Keratinocyte (primary cell): Measurements from ENCODE around the gene PRPF6. TPM values are rescaled to one million over a fixed set of nuclear protein-coding genes. Genes with fewer than 3 reads are reported as not detected.
A peak's percentile ranks its signal among the peaks of the same experiment; 100 is the strongest.

Source experiments
- DNase-seq: peaks from one replicate; pipeline ENCODE4 v3.0.0-alpha.2; 2011; ENCODE audit warnings: low read depth, missing footprints, low spot score
- FAIRE-seq: peaks from 2 replicates; lab custom pipeline; 2011; peaks lifted over from hg19 to GRCh38; lab: Jason Lieb, UNC
- H2AFZ ChIP-seq: 2 replicates; pipeline ENCODE4 v1.6.0; 2012; ENCODE audit warnings: low read length, control low read depth, inconsistent platforms; ENCODE audit not compliant: control insufficient read depth
- H3K27ac ChIP-seq: 2 replicates; pipeline ENCODE4 v1.5.1; 2011; ENCODE audit warnings: low read length; ENCODE audit not compliant: control insufficient read depth, insufficient read depth
- H3K27me3 ChIP-seq: 3 replicates; pipeline ENCODE4 v1.6.0; 2011; ENCODE audit warnings: low read length; ENCODE audit not compliant: control insufficient read depth, insufficient read depth; ENCODE audit errors: extremely low read depth
- H3K36me3 ChIP-seq, 2 experiments: 2 replicates in 1 of 2; 3 replicates in 1 of 2; pipeline ENCODE4 v1.5.1; 2011; ENCODE audit warnings: low read length in 2 of 2, mild to moderate bottlenecking in 1 of 2; ENCODE audit not compliant: control insufficient read depth in 2 of 2, insufficient read depth in 2 of 2; ENCODE audit errors: extremely low read depth in 1 of 2
- H3K4me1 ChIP-seq: 3 replicates; pipeline ENCODE4 v1.5.1; 2011; ENCODE audit warnings: low read length; ENCODE audit not compliant: control insufficient read depth, insufficient read depth; ENCODE audit errors: extremely low read depth
- H3K4me2 ChIP-seq: 3 replicates; pipeline ENCODE4 v1.6.0; 2011; ENCODE audit warnings: low read depth, low read length; ENCODE audit not compliant: control insufficient read depth, insufficient read depth; ENCODE audit errors: extremely low read depth
- H3K4me3 ChIP-seq, 3 experiments: fragments of 200-600 bp in 1 of 3; sonication (generic) in 1 of 3; 2 replicates in 2 of 3; 3 replicates in 1 of 3; pipeline ENCODE4 v1.5.1; 2011 to 2016; ENCODE audit warnings: low read length in 3 of 3, mild to moderate bottlenecking in 3 of 3, control low read depth in 2 of 3, inconsistent platforms in 1 of 3, low read depth in 1 of 3, mixed read lengths in 1 of 3, mixed run types in 1 of 3, moderate library complexity in 1 of 3; ENCODE audit not compliant: control insufficient read depth in 2 of 3, insufficient read depth in 2 of 3; ENCODE audit errors: extremely low read depth in 1 of 3
- H3K79me2 ChIP-seq: 2 replicates; pipeline ENCODE4 v1.6.0; 2012; ENCODE audit warnings: low read length; ENCODE audit not compliant: control insufficient read depth, insufficient read depth
- H3K9ac ChIP-seq: 3 replicates; pipeline ENCODE4 v1.6.0; 2011; ENCODE audit warnings: low read length; ENCODE audit not compliant: control insufficient read depth, insufficient read depth; ENCODE audit errors: extremely low read depth
- H3K9me1 ChIP-seq: 3 replicates; pipeline ENCODE4 v1.6.0; 2011; ENCODE audit warnings: low read length; ENCODE audit not compliant: control insufficient read depth, insufficient read depth; ENCODE audit errors: extremely low read depth
- H3K9me3 ChIP-seq: 2 replicates; pipeline ENCODE4 v1.5.1; 2012; ENCODE audit warnings: low read depth, low read length; ENCODE audit not compliant: control insufficient read depth
- H4K20me1 ChIP-seq: 3 replicates; pipeline ENCODE4 v1.6.0; 2011; ENCODE audit warnings: low read length; ENCODE audit not compliant: control insufficient read depth, insufficient read depth; ENCODE audit errors: extremely low read depth
- CTCF ChIP-seq, 3 experiments: IDR thresholded peaks in 1 of 3; conservative IDR thresholded peaks in 1 of 3; optimal IDR thresholded peaks in 1 of 3; 2 replicates in 2 of 3; 3 replicates in 1 of 3; pipeline versions ENCODE3 to v1.5.1; 2011; ENCODE audit warnings: low read length in 3 of 3, mild to moderate bottlenecking in 3 of 3, moderate library complexity in 2 of 3, control low read depth in 1 of 3, inconsistent platforms in 1 of 3; ENCODE audit not compliant: insufficient read depth in 2 of 3; ENCODE audit errors: extremely low read depth in 1 of 3
- EZH2 ChIP-seq: IDR thresholded peaks from one replicate; pipeline ENCODE4 v1.6.1; 2012; ENCODE audit warnings: inconsistent platforms, mild to moderate bottlenecking, low read length, moderate library complexity
- dilution Hi-C: fragments of 300-500 bp; cut with MboI; formaldehyde crosslinking; loops from one replicate; pipeline ENCODE4 v1.7.0; 2020; ENCODE audit warnings: low sequenced_read_pairs; ENCODE audit not compliant: extremely low pct_ligation_motif_present
- polyA plus RNA-seq, 5 experiments: library from polyadenylated mRNA; depleted of rRNA in 3 of 5; stranded (reverse) in 3 of 5; stranded (forward) in 1 of 5; unstranded in 1 of 5; fragments of >200 nt; gene quantifications; 1 replicate in 1 of 5; 2 replicates in 3 of 5; 3 replicates in 1 of 5; pipeline versions ENCODE4 v1.2.1 to v1.2.3, GENCODE V29; 2011 to 2012; ENCODE audit warnings: missing spikeins in 2 of 5, low read depth in 1 of 5, low replicate concordance in 1 of 5

PRPF6 gene
- polyA plus RNA-seq, 1 donor (not counting 4 experiments of a cell fraction or from before 2014, with no cell fraction given), result 30.5 TPM

- dilution Hi-C loops, result no loop called here
- DNase-seq (no peak), FAIRE-seq (no peak)
- H3K9me1 ChIP-seq, result no peaks in the 10 kb centered on the region
- no peaks in the 10 kb centered on the region for H3K79me2 ChIP-seq
- peaks cover 22% of the 10 kb centered on the region for H3K4me1 ChIP-seq
- peaks cover 44% of the 10 kb centered on the region for H3K27me3 ChIP-seq
- no peak overlapping the region for H3K27ac ChIP-seq
- no peaks in the 10 kb centered on the region for H3K9me3 ChIP-seq
- H2AFZ ChIP-seq, result no peak overlapping the region
- no peak overlapping the region for H3K9ac ChIP-seq
- TF ChIP-seq CTCF (optimal IDR thresholded peaks at IDR 0.05 in 1 of 3, IDR thresholded peaks at IDR 0.05 in 1 of 3, conservative IDR thresholded peaks at IDR 0.05 in 1 of 3; ENCODE audit: extremely low read depth in 1 of 3, insufficient read depth in 2 of 3, low read length in 3 of 3) (no peak), EZH2 (peak; percentile 79)
- no peak overlapping the region for H3K4me3 ChIP-seq
- H3K4me2 ChIP-seq, result no peak overlapping the region
- no peaks in the 10 kb centered on the region for H4K20me1 ChIP-seq
- no peaks in the 10 kb centered on the region for H3K36me3 ChIP-seq
Measured at GRCh38 chr20:64048402-64049044, 67.6 kb downstream of the PRPF6 start.

- TF ChIP-seq EZH2, result no peak
- TF ChIP-seq CTCF (optimal IDR thresholded peaks at IDR 0.05 in 1 of 3, IDR thresholded peaks at IDR 0.05 in 1 of 3, conservative IDR thresholded peaks at IDR 0.05 in 1 of 3; ENCODE audit: extremely low read depth in 1 of 3, insufficient read depth in 2 of 3, low read length in 3 of 3), result peak in 1 of 3 experiments; percentile 29
- H3K9me3 ChIP-seq, result no peaks in the 10 kb centered on the region
- no peaks in the 10 kb centered on the region for H3K9me1 ChIP-seq
- H3K4me3 ChIP-seq, result no peak within 1 kb of the TSS
- no peak within 1 kb of the TSS for H3K4me2 ChIP-seq
- no peak for FAIRE-seq
- peaks cover 27% of the 10 kb centered on the region for H3K4me1 ChIP-seq
- no peaks in the 10 kb centered on the region for H3K79me2 ChIP-seq
- H3K27me3 ChIP-seq, result peaks cover 44% of the 10 kb centered on the region
- H2AFZ ChIP-seq, result no peak within 1 kb of the TSS
- no peak within 1 kb of the TSS for H3K9ac ChIP-seq
- H4K20me1 ChIP-seq, result no peaks in the 10 kb centered on the region
- H3K27ac ChIP-seq, result no peak within 1 kb of the TSS
- DNase-seq, result no peak
- dilution Hi-C loops, result no loop called here
- H3K36me3 ChIP-seq, result no peaks in the 10 kb centered on the region
Measured at GRCh38 chr20:64049060-64049877, 68.3 kb downstream of the PRPF6 start, which contains the start of gene SOX18. Gene SOX18, minus strand, starts transcription at chr20:64049639. Its CDS starts 123 bp downstream, at chr20:64049516.
